Epithelial cell of esophagus (primary cell): ENCODE measurements around the gene APP.

Source experiments
- DNase-seq: peaks from one replicate; pipeline ENCODE4 v3.0.0; 2010; ENCODE audit warnings: low read depth
- H3K4me3 ChIP-seq: 2 replicates; pipeline ENCODE4 v1.5.1; 2011; ENCODE audit warnings: mild to moderate bottlenecking, low read length, control low read depth
- CTCF ChIP-seq: IDR thresholded peaks from 2 replicates; pipeline ENCODE4 v1.5.1; 2011; ENCODE audit warnings: low read depth, mild to moderate bottlenecking, low read length, control low read depth, inconsistent platforms; ENCODE audit not compliant: insufficient read depth; ENCODE audit errors: missing control alignments

The APP gene

GRCh38 chr21:26165331-26165730 is 5.2 kb downstream of the APP start:
- DNase-seq, result peak; percentile 64
- H3K4me3 ChIP-seq, result no peak overlapping the region

GRCh38 chr21:26164311-26164710 is 6.3 kb downstream of the APP start:
- no peak for TF ChIP-seq CTCF
- no peak overlapping the region for H3K4me3 ChIP-seq
- no peak for DNase-seq

More at GRCh38 chr21:26165331-26165730, 5.2 kb downstream of the APP start:
- no peak for TF ChIP-seq CTCF

GRCh38 chr21:26162081-26162480 is 8.5 kb downstream of the APP start:
- no peak for DNase-seq
- no peak overlapping the region for H3K4me3 ChIP-seq
- no peak for TF ChIP-seq CTCF

- no peak for TF ChIP-seq CTCF
- no peak for DNase-seq
- no peak overlapping the region for H3K4me3 ChIP-seq
Observed at GRCh38 chr21:26159869-26160268, 10.7 kb downstream of the APP start.

GRCh38 chr21:26157801-26158200 is 12.8 kb downstream of the APP start:
- no peak for DNase-seq
- no peak for TF ChIP-seq CTCF
- H3K4me3 ChIP-seq, result no peak overlapping the region

- DNase-seq, result no peak
- no peak for TF ChIP-seq CTCF
- no peak overlapping the region for H3K4me3 ChIP-seq
Observed at GRCh38 chr21:26154753-26155152, 15.8 kb downstream of the APP start.

- no peak for TF ChIP-seq CTCF
- H3K4me3 ChIP-seq, result no peak overlapping the region
- no peak for DNase-seq
Observed at GRCh38 chr21:26153758-26154157, 16.8 kb downstream of the APP start.
